LNCAP (cell line): ENCODE measurements around the gene HIBADH.

Experiments used
- CTCF ChIP-seq: fragments of 450-650 bp; IDR thresholded peaks from 2 replicates; pipeline ENCODE4 v1.5.1; 2017; ENCODE audit warnings: mild to moderate bottlenecking

HIBADH gene

GRCh38 chr7:27527348-27527714 lies 135.4 kb downstream of the HIBADH start:
- no peak for TF ChIP-seq CTCF

- no peak for TF ChIP-seq CTCF
These were observed 135.9 kb downstream of the HIBADH start for GRCh38 chr7:27526611-27527347.

GRCh38 chr7:27526131-27526530 lies 136.6 kb downstream of the HIBADH start:
- TF ChIP-seq CTCF: no peak

GRCh38 chr7:27523321-27523720 lies 139.4 kb downstream of the HIBADH start:
- no peak for TF ChIP-seq CTCF

GRCh38 chr7:27522566-27522965 lies 140.1 kb downstream of the HIBADH start:
- no peak for TF ChIP-seq CTCF

GRCh38 chr7:27520815-27521790 lies 141.6 kb downstream of the HIBADH start:
- TF ChIP-seq CTCF: no peak

GRCh38 chr7:27519793-27520469 lies 142.8 kb downstream of the HIBADH start:
- no peak for TF ChIP-seq CTCF
